HEK293 (cell line): ENCODE data around the gene CAND2.
A peak's percentile ranks its signal among the peaks of the same experiment; 100 is the strongest.

Experiments
- BCL11B ChIP-seq: fragments of 450-650 bp; formaldehyde crosslinking; IDR thresholded peaks from 2 replicates; pipeline ENCODE4 v1.5.1; 2016; ENCODE audit warnings: low read depth, missing biosample characterization, missing genetic modification characterization
- GLIS2 ChIP-seq: fragments of 450-650 bp; formaldehyde crosslinking; IDR thresholded peaks from 2 replicates; pipeline ENCODE4 v1.5.1; 2016; ENCODE audit warnings: missing biosample characterization, missing genetic modification characterization
- OSR2 ChIP-seq: fragments of 450-650 bp; formaldehyde crosslinking; IDR thresholded peaks from 2 replicates; pipeline ENCODE4 v1.5.1; 2016; ENCODE audit warnings: missing biosample characterization, missing genetic modification characterization
- OVOL3 ChIP-seq: fragments of 450-650 bp; formaldehyde crosslinking; IDR thresholded peaks from 2 replicates; pipeline ENCODE4 v1.5.1; 2016; ENCODE audit warnings: missing biosample characterization, missing genetic modification characterization
- SP3 ChIP-seq: fragments of 450-650 bp; formaldehyde crosslinking; IDR thresholded peaks from 2 replicates; pipeline ENCODE4 v1.5.1; 2016; ENCODE audit warnings: missing biosample characterization, missing genetic modification characterization
- SP7 ChIP-seq: fragments of 450-650 bp; formaldehyde crosslinking; IDR thresholded peaks from 2 replicates; pipeline ENCODE4 v1.5.1; 2016; ENCODE audit warnings: missing biosample characterization, missing genetic modification characterization
- TCF7L2 ChIP-seq: IDR thresholded peaks from 2 replicates; pipeline ENCODE4 v1.6.1; 2011; ENCODE audit warnings: low read depth, mild to moderate bottlenecking, inconsistent platforms, low read length, moderate library complexity, borderline replicate concordance
- ZBTB20 ChIP-seq: fragments of 450-650 bp; formaldehyde crosslinking; IDR thresholded peaks from 2 replicates; pipeline ENCODE4 v1.5.1; 2016; ENCODE audit warnings: missing biosample characterization, missing genetic modification characterization
- ZBTB48 ChIP-seq: fragments of 450-650 bp; formaldehyde crosslinking; IDR thresholded peaks from 2 replicates; pipeline ENCODE4 v1.5.1; 2016; ENCODE audit warnings: missing biosample characterization, missing genetic modification characterization
- ZBTB8A ChIP-seq: fragments of 450-650 bp; formaldehyde crosslinking; IDR thresholded peaks from 2 replicates; pipeline ENCODE4 v1.5.1; 2016; ENCODE audit warnings: missing biosample characterization, missing genetic modification characterization
- ZIC2 ChIP-seq: fragments of 450-650 bp; formaldehyde crosslinking; IDR thresholded peaks from 2 replicates; pipeline ENCODE4 v1.5.1; 2016; ENCODE audit warnings: missing biosample characterization, missing genetic modification characterization
- ZNF10 ChIP-seq: fragments of 450-650 bp; formaldehyde crosslinking; IDR thresholded peaks from 2 replicates; pipeline ENCODE4 v1.5.1; 2017; ENCODE audit warnings: missing biosample characterization, missing genetic modification characterization
- ZNF138 ChIP-seq: fragments of 450-650 bp; formaldehyde crosslinking; IDR thresholded peaks from 2 replicates; pipeline ENCODE4 v1.5.1; 2016; ENCODE audit warnings: missing biosample characterization, missing genetic modification characterization, borderline replicate concordance
- ZNF19 ChIP-seq: fragments of 450-650 bp; formaldehyde crosslinking; IDR thresholded peaks from 2 replicates; pipeline ENCODE4; 2016; ENCODE audit warnings: missing biosample characterization, missing genetic modification characterization, low read depth
- ZNF211 ChIP-seq: fragments of 450-650 bp; formaldehyde crosslinking; IDR thresholded peaks from 2 replicates; pipeline ENCODE4 v1.5.1; 2016; ENCODE audit warnings: low read depth, missing biosample characterization, missing genetic modification characterization
- ZNF239 ChIP-seq: fragments of 450-650 bp; formaldehyde crosslinking; IDR thresholded peaks from 2 replicates; pipeline ENCODE4 v1.5.1; 2016; ENCODE audit warnings: missing biosample characterization, missing genetic modification characterization
- ZNF248 ChIP-seq: fragments of 450-650 bp; formaldehyde crosslinking; IDR thresholded peaks from 2 replicates; pipeline ENCODE4 v1.5.1; 2017; ENCODE audit warnings: missing biosample characterization, missing genetic modification characterization
- ZNF274 ChIP-seq, 2 experiments: fragments of 200-500 bp in 1 of 2; fragments of 450-650 bp in 1 of 2; sonication (Bioruptor generic) in 1 of 2; formaldehyde crosslinking in 1 of 2; IDR thresholded peaks; 2 replicates each; pipeline versions ENCODE4 v1.5.1 to v1.6.1; 2014 to 2016; ENCODE audit warnings: borderline replicate concordance in 1 of 2, inconsistent platforms in 1 of 2, low read length in 1 of 2, missing biosample characterization in 1 of 2, missing genetic modification characterization in 1 of 2
- ZNF292 ChIP-seq: fragments of 450-650 bp; formaldehyde crosslinking; IDR thresholded peaks from 2 replicates; pipeline ENCODE4 v1.5.1; 2016; ENCODE audit warnings: low read depth, missing biosample characterization, missing genetic modification characterization, borderline replicate concordance
- ZNF426 ChIP-seq: fragments of 450-650 bp; formaldehyde crosslinking; IDR thresholded peaks from 2 replicates; pipeline ENCODE4 v1.5.1; 2017; ENCODE audit warnings: missing biosample characterization, missing genetic modification characterization, mild to moderate bottlenecking, inconsistent platforms, moderate library complexity
- ZNF529 ChIP-seq: fragments of 450-650 bp; formaldehyde crosslinking; IDR thresholded peaks from 2 replicates; pipeline ENCODE4 v1.5.1; 2017; ENCODE audit warnings: missing genetic modification characterization, missing biosample characterization; ENCODE audit not compliant: insufficient replicate concordance
- ZNF530 ChIP-seq: fragments of 450-650 bp; formaldehyde crosslinking; IDR thresholded peaks from 2 replicates; pipeline ENCODE4 v1.5.1; 2016; ENCODE audit warnings: low read depth, missing biosample characterization, missing genetic modification characterization
- ZNF626 ChIP-seq: fragments of 450-650 bp; sonication (Bioruptor Pico); formaldehyde crosslinking; IDR thresholded peaks from 2 replicates; pipeline ENCODE4 v1.5.1; 2018; ENCODE audit warnings: missing biosample characterization, missing genetic modification characterization, inconsistent platforms
- ZNF792 ChIP-seq: fragments of 450-650 bp; formaldehyde crosslinking; IDR thresholded peaks from 2 replicates; pipeline ENCODE4 v1.5.1; 2016; ENCODE audit warnings: missing biosample characterization, missing genetic modification characterization
- ZSCAN23 ChIP-seq: fragments of 450-650 bp; formaldehyde crosslinking; IDR thresholded peaks from 2 replicates; pipeline ENCODE4 v1.5.1; 2016; ENCODE audit warnings: missing biosample characterization, missing genetic modification characterization
- TF ChIP-seq, protein P1 (sequence below): fragments of 450-650 bp; formaldehyde crosslinking; IDR thresholded peaks from 2 replicates; pipeline ENCODE4 v1.5.1; 2016; ENCODE audit warnings: missing biosample characterization, missing genetic modification characterization
- TF ChIP-seq, protein P2 (sequence below): fragments of 450-650 bp; formaldehyde crosslinking; IDR thresholded peaks from 2 replicates; pipeline ENCODE4 v1.5.1; 2016; ENCODE audit warnings: missing biosample characterization, missing genetic modification characterization, borderline replicate concordance
- TF ChIP-seq, protein P3 (sequence below): fragments of 450-650 bp; formaldehyde crosslinking; IDR thresholded peaks from 2 replicates; pipeline ENCODE4 v1.5.1; 2016; ENCODE audit warnings: missing biosample characterization, missing genetic modification characterization
- TF ChIP-seq, protein P4 (sequence below): fragments of 450-650 bp; formaldehyde crosslinking; IDR thresholded peaks from 2 replicates; pipeline ENCODE4 v1.5.1; 2017; ENCODE audit warnings: missing biosample characterization, missing genetic modification characterization

CAND2 gene

DNA sequence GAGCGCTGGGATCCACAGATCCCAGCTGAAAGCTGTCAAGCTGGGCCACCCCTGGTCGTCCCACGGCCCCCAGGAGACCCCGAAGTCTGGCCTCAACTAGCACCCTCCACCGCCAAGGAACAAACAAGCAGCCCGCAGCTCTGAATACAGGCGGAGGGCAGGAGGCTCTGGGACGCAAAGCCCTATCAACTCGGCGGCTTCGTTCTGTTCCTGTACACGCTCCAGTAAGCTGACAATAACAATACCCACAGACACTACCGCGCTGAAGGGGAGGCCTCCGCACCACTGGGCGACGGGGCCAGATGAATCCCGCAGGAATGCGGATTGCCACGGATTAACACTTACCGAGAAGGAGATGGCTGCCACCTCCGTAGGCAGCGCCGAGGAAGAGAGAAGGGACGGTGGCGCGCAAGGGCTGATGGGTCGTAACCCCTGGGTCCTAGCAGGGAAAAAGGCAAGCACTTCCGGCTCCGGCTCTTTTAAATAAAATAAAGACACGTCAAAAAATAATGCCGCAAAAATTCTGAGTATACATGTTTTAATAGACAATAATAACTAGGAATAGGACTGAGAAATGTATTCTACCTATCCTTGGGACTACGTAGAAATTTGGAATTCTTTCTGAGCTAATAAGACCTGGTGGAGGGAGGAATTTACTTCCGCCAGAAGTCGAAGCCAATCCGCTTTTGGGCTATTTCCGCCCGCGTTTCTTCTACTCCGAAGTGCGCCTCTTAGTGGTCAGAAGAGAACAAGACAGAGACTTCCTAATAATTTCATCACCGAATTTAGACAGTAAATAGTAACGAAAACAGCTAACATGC, 44.9 kb downstream of the CAND2 start, which contains the start of gene RPL32 (continued):
- TF ChIP-seq OSR2 (tag by site-specific recombination) = no peak
- TF ChIP-seq ZNF138 (tag by site-specific recombination) = no peak
- peak; percentile 33; the same call in 1 of the 2 replicates for TF ChIP-seq ZSCAN23 (tag by site-specific recombination)
- no peak for TF ChIP-seq ZNF530
- TF ChIP-seq, protein P1, sequence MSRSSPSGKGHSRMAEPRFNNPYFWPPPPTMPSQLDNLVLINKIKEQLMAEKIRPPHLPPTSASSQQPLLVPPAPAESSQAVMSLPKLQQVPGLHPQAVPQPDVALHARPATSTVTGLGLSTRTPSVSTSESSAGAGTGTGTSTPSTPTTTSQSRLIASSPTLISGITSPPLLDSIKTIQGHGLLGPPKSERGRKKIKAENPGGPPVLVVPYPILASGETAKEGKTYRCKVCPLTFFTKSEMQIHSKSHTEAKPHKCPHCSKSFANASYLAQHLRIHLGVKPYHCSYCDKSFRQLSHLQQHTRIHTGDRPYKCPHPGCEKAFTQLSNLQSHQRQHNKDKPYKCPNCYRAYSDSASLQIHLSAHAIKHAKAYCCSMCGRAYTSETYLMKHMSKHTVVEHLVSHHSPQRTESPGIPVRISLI = no peak
- no peak; the same call in 1 of the 2 replicates for TF ChIP-seq ZNF426
- TF ChIP-seq, protein P2, sequence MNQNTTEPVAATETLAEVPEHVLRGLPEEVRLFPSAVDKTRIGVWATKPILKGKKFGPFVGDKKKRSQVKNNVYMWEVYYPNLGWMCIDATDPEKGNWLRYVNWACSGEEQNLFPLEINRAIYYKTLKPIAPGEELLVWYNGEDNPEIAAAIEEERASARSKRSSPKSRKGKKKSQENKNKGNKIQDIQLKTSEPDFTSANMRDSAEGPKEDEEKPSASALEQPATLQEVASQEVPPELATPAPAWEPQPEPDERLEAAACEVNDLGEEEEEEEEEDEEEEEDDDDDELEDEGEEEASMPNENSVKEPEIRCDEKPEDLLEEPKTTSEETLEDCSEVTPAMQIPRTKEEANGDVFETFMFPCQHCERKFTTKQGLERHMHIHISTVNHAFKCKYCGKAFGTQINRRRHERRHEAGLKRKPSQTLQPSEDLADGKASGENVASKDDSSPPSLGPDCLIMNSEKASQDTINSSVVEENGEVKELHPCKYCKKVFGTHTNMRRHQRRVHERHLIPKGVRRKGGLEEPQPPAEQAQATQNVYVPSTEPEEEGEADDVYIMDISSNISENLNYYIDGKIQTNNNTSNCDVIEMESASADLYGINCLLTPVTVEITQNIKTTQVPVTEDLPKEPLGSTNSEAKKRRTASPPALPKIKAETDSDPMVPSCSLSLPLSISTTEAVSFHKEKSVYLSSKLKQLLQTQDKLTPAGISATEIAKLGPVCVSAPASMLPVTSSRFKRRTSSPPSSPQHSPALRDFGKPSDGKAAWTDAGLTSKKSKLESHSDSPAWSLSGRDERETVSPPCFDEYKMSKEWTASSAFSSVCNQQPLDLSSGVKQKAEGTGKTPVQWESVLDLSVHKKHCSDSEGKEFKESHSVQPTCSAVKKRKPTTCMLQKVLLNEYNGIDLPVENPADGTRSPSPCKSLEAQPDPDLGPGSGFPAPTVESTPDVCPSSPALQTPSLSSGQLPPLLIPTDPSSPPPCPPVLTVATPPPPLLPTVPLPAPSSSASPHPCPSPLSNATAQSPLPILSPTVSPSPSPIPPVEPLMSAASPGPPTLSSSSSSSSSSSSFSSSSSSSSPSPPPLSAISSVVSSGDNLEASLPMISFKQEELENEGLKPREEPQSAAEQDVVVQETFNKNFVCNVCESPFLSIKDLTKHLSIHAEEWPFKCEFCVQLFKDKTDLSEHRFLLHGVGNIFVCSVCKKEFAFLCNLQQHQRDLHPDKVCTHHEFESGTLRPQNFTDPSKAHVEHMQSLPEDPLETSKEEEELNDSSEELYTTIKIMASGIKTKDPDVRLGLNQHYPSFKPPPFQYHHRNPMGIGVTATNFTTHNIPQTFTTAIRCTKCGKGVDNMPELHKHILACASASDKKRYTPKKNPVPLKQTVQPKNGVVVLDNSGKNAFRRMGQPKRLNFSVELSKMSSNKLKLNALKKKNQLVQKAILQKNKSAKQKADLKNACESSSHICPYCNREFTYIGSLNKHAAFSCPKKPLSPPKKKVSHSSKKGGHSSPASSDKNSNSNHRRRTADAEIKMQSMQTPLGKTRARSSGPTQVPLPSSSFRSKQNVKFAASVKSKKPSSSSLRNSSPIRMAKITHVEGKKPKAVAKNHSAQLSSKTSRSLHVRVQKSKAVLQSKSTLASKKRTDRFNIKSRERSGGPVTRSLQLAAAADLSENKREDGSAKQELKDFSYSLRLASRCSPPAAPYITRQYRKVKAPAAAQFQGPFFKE = peak; percentile 89; the same call in 1 of the 2 replicates
- TF ChIP-seq ZIC2 (tag by site-specific recombination) = no peak
- TF ChIP-seq ZNF248 (tag by site-specific recombination) = no peak
- peak; percentile 34; the same call in 1 of the 2 replicates for TF ChIP-seq OVOL3 (tag by site-specific recombination)
- peak; percentile 46 for TF ChIP-seq SP7 (tag by site-specific recombination)
- no peak for TF ChIP-seq ZNF792 (tag by site-specific recombination)
- TF ChIP-seq, protein P3, sequence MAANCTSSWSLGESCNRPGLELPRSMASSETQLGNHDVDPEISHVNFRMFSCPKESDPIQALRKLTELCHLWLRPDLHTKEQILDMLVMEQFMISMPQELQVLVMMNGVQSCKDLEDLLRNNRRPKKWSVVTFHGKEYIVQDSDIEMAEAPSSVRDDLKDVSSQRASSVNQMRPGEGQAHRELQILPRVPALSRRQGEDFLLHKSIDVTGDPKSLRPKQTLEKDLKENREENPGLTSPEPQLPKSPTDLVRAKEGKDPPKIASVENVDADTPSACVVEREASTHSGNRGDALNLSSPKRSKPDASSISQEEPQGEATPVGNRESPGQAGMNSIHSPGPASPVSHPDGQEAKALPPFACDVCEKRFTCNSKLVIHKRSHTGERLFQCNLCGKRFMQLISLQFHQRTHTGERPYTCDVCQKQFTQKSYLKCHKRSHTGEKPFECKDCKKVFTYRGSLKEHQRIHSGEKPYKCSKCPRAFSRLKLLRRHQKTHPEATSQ (tag by site-specific recombination) = 0 out of 2 replicates have a peak, but pooled peaks have one; percentile 32
- peak; percentile 40; the same call in 1 of the 2 replicates for TF ChIP-seq ZBTB8A (tag by site-specific recombination)
- no peak for TF ChIP-seq ZNF211 (tag by site-specific recombination)
- no peak for TF ChIP-seq ZBTB48 (tag by site-specific recombination)
- TF ChIP-seq ZNF292 = no peak
- TF ChIP-seq ZBTB20 = peak; percentile 33; the same call in 1 of the 2 replicates
- no peak for TF ChIP-seq ZNF626
- no peak for TF ChIP-seq GLIS2
- TF ChIP-seq TCF7L2 = no peak
- TF ChIP-seq SP3 (tag by site-specific recombination) = peak; percentile 86
- TF ChIP-seq, protein P4, sequence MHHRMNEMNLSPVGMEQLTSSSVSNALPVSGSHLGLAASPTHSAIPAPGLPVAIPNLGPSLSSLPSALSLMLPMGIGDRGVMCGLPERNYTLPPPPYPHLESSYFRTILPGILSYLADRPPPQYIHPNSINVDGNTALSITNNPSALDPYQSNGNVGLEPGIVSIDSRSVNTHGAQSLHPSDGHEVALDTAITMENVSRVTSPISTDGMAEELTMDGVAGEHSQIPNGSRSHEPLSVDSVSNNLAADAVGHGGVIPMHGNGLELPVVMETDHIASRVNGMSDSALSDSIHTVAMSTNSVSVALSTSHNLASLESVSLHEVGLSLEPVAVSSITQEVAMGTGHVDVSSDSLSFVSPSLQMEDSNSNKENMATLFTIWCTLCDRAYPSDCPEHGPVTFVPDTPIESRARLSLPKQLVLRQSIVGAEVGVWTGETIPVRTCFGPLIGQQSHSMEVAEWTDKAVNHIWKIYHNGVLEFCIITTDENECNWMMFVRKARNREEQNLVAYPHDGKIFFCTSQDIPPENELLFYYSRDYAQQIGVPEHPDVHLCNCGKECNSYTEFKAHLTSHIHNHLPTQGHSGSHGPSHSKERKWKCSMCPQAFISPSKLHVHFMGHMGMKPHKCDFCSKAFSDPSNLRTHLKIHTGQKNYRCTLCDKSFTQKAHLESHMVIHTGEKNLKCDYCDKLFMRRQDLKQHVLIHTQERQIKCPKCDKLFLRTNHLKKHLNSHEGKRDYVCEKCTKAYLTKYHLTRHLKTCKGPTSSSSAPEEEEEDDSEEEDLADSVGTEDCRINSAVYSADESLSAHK (tag by site-specific recombination) = no peak; the same call in 1 of the 2 replicates
- TF ChIP-seq ZNF239 (tag by site-specific recombination) = peak; percentile 8; the same call in 1 of the 2 replicates
- no peak for TF ChIP-seq ZNF10 (tag by site-specific recombination)
- TF ChIP-seq ZNF529 (tag by site-specific recombination) = no peak
- no peak for TF ChIP-seq BCL11B (tag by site-specific recombination)
- TF ChIP-seq ZNF19 (tag by site-specific recombination) = no peak
- no peak for TF ChIP-seq ZNF274 (IDR thresholded peaks at IDR 0.05; ENCODE audit: low read length)
- no peak for TF ChIP-seq ZNF274 (tag by site-specific recombination; IDR thresholded peaks at IDR 0.05; ENCODE audit: borderline replicate concordance)
